H1 (cell line): ENCODE measurements around the gene PRSS36.

ENCODE experiments used
- BCL11A ChIP-seq, 2 experiments: IDR thresholded peaks; one replicate each; pipeline ENCODE4 v1.6.1; 2011; ENCODE audit warnings: low read depth in 2 of 2, low read length in 2 of 2, mild to moderate bottlenecking in 2 of 2
- CTCF ChIP-seq, 3 experiments: IDR thresholded peaks; 1 replicate in 2 of 3; 2 replicates in 1 of 3; pipeline versions ENCODE4 v1.5.1 to v1.6.1; 2011; ENCODE audit warnings: low read length in 3 of 3, mild to moderate bottlenecking in 3 of 3, inconsistent platforms in 2 of 3, low read depth in 1 of 3, moderate library complexity in 1 of 3; ENCODE audit not compliant: insufficient read depth in 1 of 3; ENCODE audit errors: control extremely low read depth in 1 of 3
- POLR2A ChIP-seq, 2 experiments: IDR thresholded peaks; 1 replicate in 1 of 2; 2 replicates in 1 of 2; pipeline ENCODE4 v1.6.1; 2011; ENCODE audit warnings: low read depth in 2 of 2, low read length in 2 of 2, mild to moderate bottlenecking in 2 of 2; ENCODE audit errors: control extremely low read depth in 1 of 2
- POLR2AphosphoS5 ChIP-seq: IDR thresholded peaks from 2 replicates; pipeline ENCODE4 v1.6.1; 2011; ENCODE audit warnings: low read depth, low read length
- RAD21 ChIP-seq, 2 experiments: IDR thresholded peaks in 1 of 2; conservative IDR thresholded peaks in 1 of 2; 2 replicates each; pipeline ENCODE4 v1.6.1; 2011; ENCODE audit warnings: low read depth in 2 of 2, low read length in 2 of 2, improper control_type of control experiment in 1 of 2, inconsistent platforms in 1 of 2, mild to moderate bottlenecking in 1 of 2, moderate library complexity in 1 of 2
- SRF ChIP-seq: IDR thresholded peaks from 2 replicates; pipeline ENCODE4 v1.6.1; 2011; ENCODE audit warnings: mild to moderate bottlenecking, low read depth, low read length, moderate library complexity
- TBP ChIP-seq: IDR thresholded peaks from 2 replicates; pipeline ENCODE4 v1.6.1; 2011; ENCODE audit warnings: low read depth, low read length, improper control_type of control experiment

- TF ChIP-seq BCL11A (IDR thresholded peaks at IDR 0.05; ENCODE audit: low read depth in 2 of 2, low read length in 2 of 2) (no peak), RAD21 (IDR thresholded peaks at IDR 0.05 in 1 of 2, conservative IDR thresholded peaks at IDR 0.05 in 1 of 2; ENCODE audit: low read depth in 2 of 2, low read length in 2 of 2) (no peak), SRF (no peak), TBP (no peak), CTCF (IDR thresholded peaks at IDR 0.05; ENCODE audit: control extremely low read depth in 1 of 3, insufficient read depth in 1 of 3, low read depth in 1 of 3, low read length in 3 of 3) (no peak), POLR2AphosphoS5 (peak; percentile 70; the same call in 1 of the 2 replicates), POLR2A (IDR thresholded peaks at IDR 0.05; ENCODE audit: control extremely low read depth in 1 of 2, low read depth in 2 of 2, low read length in 2 of 2) (no peak; a peak in 2 of 3 replicates)
Measured at GRCh38 chr16:31188450-31189411, 38.9 kb upstream of the PRSS36 start.
